M059J (cell line): ENCODE data around the gene LRRC27. TPM values are rescaled to one million over a fixed set of nuclear protein-coding genes. Genes with fewer than 3 reads are reported as not detected.
"Not testable (repeated sequence)": the region's sequence is repeated elsewhere in the genome, so short reads cannot be mapped to it uniquely, and the experiment has no call there.

Experiments used
- DNase-seq: peaks from one replicate; pipeline ENCODE4 v3.0.0-alpha.2; 2012; ENCODE audit warnings: low read depth
- total RNA-seq: library from RNA; depleted of rRNA; stranded (reverse); fragments of >200 nt; shearing (Covaris generic); gene quantifications from 2 replicates; pipeline ENCODE4 v1.2.3, GENCODE V29; 2014; rRNA removed

Gene LRRC27
- total RNA-seq = 3.5 and 4.0 TPM in 2 replicates

- peak; percentile 94 for DNase-seq
These were observed at the start of gene LRRC27 for GRCh38 chr10:132331601-132332432. LRRC27 (plus strand) TSS chr10:132332193; CDS start chr10:132333525, 1,332 bp downstream.

- no peak for DNase-seq
These were observed 49.1 kb upstream of the LRRC27 start for GRCh38 chr10:132282667-132283603.

- DNase-seq = no peak
These were observed 48.2 kb upstream of the LRRC27 start for GRCh38 chr10:132283604-132284382.

- DNase-seq = no peak
These were observed 42.6 kb upstream of the LRRC27 start for GRCh38 chr10:132289439-132289838.

- DNase-seq = no peak
These were observed 41.4 kb upstream of the LRRC27 start for GRCh38 chr10:132290631-132291030.

- no peak for DNase-seq
These were observed 40.2 kb upstream of the LRRC27 start for GRCh38 chr10:132291826-132292225.

GRCh38 chr10:132292287-132293200 is 39.4 kb upstream of the LRRC27 start:
- DNase-seq = no peak

- no peak for DNase-seq
These were observed 38.7 kb upstream of the LRRC27 start for GRCh38 chr10:132293201-132293812.

GRCh38 chr10:132293813-132294520 is 38.0 kb upstream of the LRRC27 start:
- DNase-seq = no peak

GRCh38 chr10:132294561-132295318 is 37.3 kb upstream of the LRRC27 start:
- no peak for DNase-seq

- DNase-seq = not testable (repeated sequence)
These were observed 36.5 kb upstream of the LRRC27 start for GRCh38 chr10:132295481-132295880.

- no peak for DNase-seq
These were observed 35.1 kb upstream of the LRRC27 start for GRCh38 chr10:132296666-132297443.

GRCh38 chr10:132297526-132297925 is 34.5 kb upstream of the LRRC27 start:
- no peak for DNase-seq

GRCh38 chr10:132298038-132298881 is 33.7 kb upstream of the LRRC27 start:
- no peak for DNase-seq

GRCh38 chr10:132299371-132300336 is 32.3 kb upstream of the LRRC27 start:
- no peak for DNase-seq

GRCh38 chr10:132300582-132300981 is 31.4 kb upstream of the LRRC27 start:
- no peak for DNase-seq
